GM12865 (cell line): Measurements from ENCODE around the gene NBPF11.
"Not testable (repeated sequence)": the region's sequence is repeated elsewhere in the genome, so short reads cannot be mapped to it uniquely, and the experiment has no call there.

Experiments used
- DNase-seq: peaks from one replicate; pipeline ENCODE4 v3.0.0; 2010; ENCODE audit warnings: low read depth
- H3K4me3 ChIP-seq: 2 replicates; pipeline ENCODE4 v1.5.1; 2011; ENCODE audit warnings: mild to moderate bottlenecking, low read depth, low read length, control low read depth

NBPF11 gene

DNA sequence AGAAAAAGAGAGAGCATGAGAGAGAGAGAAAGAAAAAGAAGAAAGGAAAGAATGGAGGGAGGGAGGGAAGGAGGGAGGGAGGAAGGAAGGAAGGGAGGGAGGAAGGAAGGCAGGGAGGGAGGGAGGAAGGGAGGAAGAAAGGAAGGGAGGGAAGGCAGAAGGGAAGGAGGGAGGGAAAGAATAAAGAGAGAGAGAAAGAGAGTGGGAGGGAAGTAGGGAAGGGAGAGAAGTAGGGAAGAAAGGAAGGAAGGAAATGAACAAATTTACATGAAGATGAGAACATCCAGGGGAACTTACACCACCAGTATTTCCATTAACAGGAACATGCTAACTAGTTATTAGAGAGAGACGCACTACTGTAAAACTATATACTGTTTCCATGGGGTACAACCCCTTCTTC, 10.1 kb downstream of the NBPF11 start:
- DNase-seq, H3K4me3 ChIP-seq: not testable (repeated sequence)

DNA sequence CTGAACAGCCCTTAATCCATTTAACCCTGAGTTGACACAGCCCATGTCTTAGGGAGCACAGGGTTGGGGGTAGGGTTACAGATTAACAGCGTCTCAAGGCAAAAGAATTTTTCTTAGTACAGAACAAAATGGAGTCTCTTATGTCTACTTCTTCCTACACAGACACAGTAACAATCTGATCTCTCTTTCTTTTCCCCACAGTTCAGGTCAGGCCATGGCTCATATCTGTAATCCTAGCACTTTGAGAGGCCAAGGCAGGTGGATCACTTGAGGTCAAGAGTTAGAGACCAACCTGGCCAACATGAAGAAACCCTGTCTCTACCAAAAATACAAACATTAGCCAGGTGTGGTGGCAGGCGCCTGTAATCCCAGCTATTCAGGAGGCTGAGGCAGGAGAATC, 13.5 kb downstream of the NBPF11 start:
- not testable (repeated sequence) for DNase-seq, H3K4me3 ChIP-seq

- H3K4me3 ChIP-seq, DNase-seq: not testable (repeated sequence)
Measured at GRCh38 chr1:148122341-148122740, 29.7 kb downstream of the NBPF11 start.

- not testable (repeated sequence) for H3K4me3 ChIP-seq
- DNase-seq: peak; percentile 1
Measured at GRCh38 chr1:148120395-148120794, 31.7 kb downstream of the NBPF11 start.

- DNase-seq, H3K4me3 ChIP-seq: not testable (repeated sequence)
Measured at GRCh38 chr1:148095732-148096131, 56.3 kb downstream of the NBPF11 start.

DNA sequence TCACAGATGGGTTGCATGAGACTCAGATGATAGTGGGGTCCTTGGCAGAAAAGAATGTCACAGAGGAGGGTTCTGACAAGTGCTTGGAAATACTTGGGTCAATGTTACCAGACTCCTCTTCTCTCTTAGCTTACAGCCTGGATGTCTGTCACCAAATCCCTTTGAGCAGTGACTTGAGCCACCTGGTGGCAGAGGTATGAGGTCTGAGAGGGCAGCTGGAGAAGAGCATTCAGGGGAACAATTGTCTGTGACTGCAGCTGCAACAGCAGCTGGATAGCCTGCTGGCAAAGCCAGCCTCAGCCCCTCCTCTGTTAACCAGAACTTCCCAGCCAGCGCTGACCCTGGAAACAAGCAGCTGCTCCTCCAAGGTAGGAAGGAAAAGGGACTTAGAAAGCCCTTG, 65.9 kb downstream of the NBPF11 start:
- H3K4me3 ChIP-seq, DNase-seq: not testable (repeated sequence)

GRCh38 chr1:148081205-148081604, 70.9 kb downstream of the NBPF11 start:
- H3K4me3 ChIP-seq, DNase-seq: not testable (repeated sequence)

DNA sequence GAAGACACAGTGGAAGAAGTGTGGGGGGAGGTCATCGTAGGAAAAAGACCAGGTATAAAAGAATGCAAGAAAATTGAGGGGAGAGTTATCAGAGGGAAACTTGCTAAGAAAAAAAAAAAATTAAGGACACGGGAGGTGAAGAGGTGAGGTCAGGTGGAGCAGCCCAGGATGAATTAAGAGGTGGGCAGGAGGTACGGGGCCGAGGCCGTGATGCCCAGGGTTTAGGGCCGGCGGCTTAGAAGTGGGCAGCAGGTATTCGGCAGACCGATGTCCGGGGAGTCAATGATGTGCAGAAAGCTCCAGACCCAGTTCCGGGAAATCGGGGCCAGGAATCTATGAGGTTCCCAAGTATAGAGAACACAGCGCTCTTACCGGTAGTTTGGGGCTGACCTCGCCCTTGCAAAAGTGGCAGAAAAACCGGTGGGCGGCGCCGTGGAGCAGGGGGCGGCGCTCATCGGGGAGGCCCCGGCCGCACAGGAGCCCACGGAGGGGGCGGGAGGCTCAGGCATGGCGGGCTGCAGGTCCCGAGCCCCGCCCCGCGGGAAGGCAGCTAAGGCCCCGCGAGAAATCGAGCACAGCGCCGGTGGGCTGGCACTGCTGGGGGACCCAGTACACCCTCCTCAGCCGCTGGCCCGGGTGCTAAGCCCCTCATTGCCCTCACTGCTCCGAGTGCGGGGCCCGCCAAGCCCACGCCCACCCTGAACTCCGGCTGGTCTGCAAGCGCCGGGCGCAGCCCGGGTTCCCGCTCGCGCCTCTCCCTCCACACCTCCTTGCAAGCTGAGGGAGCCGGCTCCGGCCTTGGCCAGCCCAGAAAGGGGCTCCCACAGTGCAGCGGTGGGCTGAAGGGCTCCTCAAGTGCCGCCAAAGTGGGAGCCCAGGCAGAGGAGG, 73.2 kb downstream of the NBPF11 start:
- H3K4me3 ChIP-seq, DNase-seq: not testable (repeated sequence)

DNA sequence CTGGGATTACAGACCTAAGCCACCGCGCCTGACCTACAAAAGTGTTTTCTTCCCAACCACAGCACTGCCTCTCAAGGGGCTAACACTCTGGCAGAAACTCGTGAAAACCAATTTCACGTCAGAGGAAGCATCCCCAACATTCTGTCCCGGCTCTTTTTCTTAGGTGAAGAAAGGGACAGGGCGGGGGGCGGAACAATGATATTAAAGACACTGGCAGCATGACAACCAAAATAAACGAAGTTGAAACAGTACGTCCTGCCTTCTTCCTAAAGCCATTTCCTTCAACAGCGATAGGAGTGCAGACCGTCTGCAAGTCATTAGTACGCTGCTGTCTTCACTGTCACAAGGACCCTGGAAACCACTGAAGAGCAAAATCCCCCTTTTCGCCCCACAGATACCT, 74.0 kb downstream of the NBPF11 start:
- DNase-seq, H3K4me3 ChIP-seq: not testable (repeated sequence)

- not testable (repeated sequence) for H3K4me3 ChIP-seq
Measured at GRCh38 chr1:148077458-148077857, 74.6 kb downstream of the NBPF11 start.

GRCh38 chr1:148073392-148073791, 78.7 kb downstream of the NBPF11 start:
- not testable (repeated sequence) for H3K4me3 ChIP-seq, DNase-seq

More at GRCh38 chr1:148077458-148077857, 74.6 kb downstream of the NBPF11 start:
- DNase-seq: not testable (repeated sequence)

GRCh38 chr1:148068606-148069005, 83.5 kb downstream of the NBPF11 start:
- not testable (repeated sequence) for H3K4me3 ChIP-seq, DNase-seq

- H3K4me3 ChIP-seq, DNase-seq: not testable (repeated sequence)
Measured at GRCh38 chr1:148068201-148068600, 83.9 kb downstream of the NBPF11 start.

DNA sequence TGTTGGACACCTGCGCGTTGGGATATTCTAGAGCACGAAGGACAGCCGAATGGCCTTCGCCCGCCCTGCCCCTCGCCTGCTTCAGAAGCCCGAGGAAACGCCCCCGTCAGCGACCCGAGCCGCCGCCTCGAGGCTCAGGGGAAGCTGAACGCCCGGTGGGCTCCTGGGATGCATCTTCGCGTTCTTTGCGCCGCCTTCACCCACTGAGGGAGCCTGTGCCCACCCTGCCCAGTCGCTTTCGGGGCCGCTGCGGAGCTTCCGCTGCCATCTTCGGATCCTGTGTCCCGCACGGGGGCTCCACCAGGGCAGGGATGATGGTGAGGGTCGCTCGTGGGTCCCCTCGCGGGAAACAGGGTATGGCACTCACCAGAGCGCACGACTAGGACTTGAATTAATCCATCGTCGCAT, 91.8 kb downstream of the NBPF11 start:
- not testable (repeated sequence) for DNase-seq, H3K4me3 ChIP-seq

DNA sequence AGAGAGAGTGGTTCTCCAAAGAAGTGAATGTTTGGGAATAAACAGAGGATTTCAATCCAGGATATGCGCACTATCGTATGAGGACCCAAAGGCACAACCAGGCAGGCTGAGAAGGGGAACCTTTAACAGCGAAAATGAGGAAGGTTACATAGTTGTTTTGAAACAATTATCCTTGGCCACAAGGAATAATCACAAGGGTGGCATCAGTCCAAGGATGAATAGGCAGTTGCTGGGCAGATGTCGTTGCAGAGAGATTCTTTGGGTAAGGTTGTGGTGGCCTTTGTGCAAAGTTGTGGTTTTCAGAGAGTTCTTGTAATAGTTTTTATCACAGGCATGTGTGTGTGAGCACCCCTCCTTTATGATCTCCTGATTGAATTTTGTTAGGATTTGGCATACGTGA, 94.7 kb downstream of the NBPF11 start:
- H3K4me3 ChIP-seq, DNase-seq: not testable (repeated sequence)
